NCI-H128 (cell line): ENCODE data around the gene METRN.

Experiments used
- DNase-seq: peaks from one replicate; lab custom pipeline; 2025; ENCODE audit not compliant: unreplicated experiment; lab: John Stamatoyannopoulos, UW

The METRN gene

GRCh38 chr16:722835-723633 is 8.1 kb downstream of the METRN start:
- DNase-seq, result no peak

GRCh38 chr16:723695-724094 is 8.8 kb downstream of the METRN start:
- no peak for DNase-seq

- DNase-seq, result no peak
Observed at GRCh38 chr16:724188-725040, 9.5 kb downstream of the METRN start.

- DNase-seq, result no peak
Observed at GRCh38 chr16:725041-725376, 10.1 kb downstream of the METRN start.

- no peak for DNase-seq
Observed at GRCh38 chr16:725463-726187, 10.7 kb downstream of the METRN start.

GRCh38 chr16:726188-726437 is 11.2 kb downstream of the METRN start:
- DNase-seq, result no peak

- DNase-seq, result no peak
Observed at GRCh38 chr16:726438-727290, 11.7 kb downstream of the METRN start, which contains the start of the genes CCDC78 and HAGHL. CCDC78 (minus strand) TSS chr16:726443; CDS start chr16:726367, 76 bp downstream. HAGHL (plus strand) TSS chr16:727106; CDS start chr16:727510, 404 bp downstream.

- DNase-seq, result no peak
Observed at GRCh38 chr16:727291-727977, 12.5 kb downstream of the METRN start.

- DNase-seq, result no peak
Observed at GRCh38 chr16:728131-728889, 13.4 kb downstream of the METRN start.

GRCh38 chr16:728890-729744 is 14.2 kb downstream of the METRN start:
- no peak for DNase-seq

GRCh38 chr16:729768-730665 is 15.1 kb downstream of the METRN start:
- DNase-seq, result no peak

- no peak for DNase-seq
Observed at GRCh38 chr16:730666-731509, 16.0 kb downstream of the METRN start.

GRCh38 chr16:732332-732731 is 17.4 kb downstream of the METRN start:
- no peak for DNase-seq

GRCh38 chr16:732936-733335 is 18.0 kb downstream of the METRN start:
- DNase-seq, result no peak

- no peak for DNase-seq
Observed at GRCh38 chr16:733382-734207, 18.7 kb downstream of the METRN start.
